GM12873 (cell line): ENCODE measurements around the gene CALN1.

ENCODE experiments used
- TF ChIP-seq, protein P1 (sequence below): IDR thresholded peaks from 2 replicates; pipeline ENCODE4 v1.5.1; 2012; ENCODE audit warnings: low read depth, mild to moderate bottlenecking, moderate library complexity, low read length, control low read depth; ENCODE audit not compliant: insufficient read depth; ENCODE audit errors: missing control alignments

CALN1 gene

DNA sequence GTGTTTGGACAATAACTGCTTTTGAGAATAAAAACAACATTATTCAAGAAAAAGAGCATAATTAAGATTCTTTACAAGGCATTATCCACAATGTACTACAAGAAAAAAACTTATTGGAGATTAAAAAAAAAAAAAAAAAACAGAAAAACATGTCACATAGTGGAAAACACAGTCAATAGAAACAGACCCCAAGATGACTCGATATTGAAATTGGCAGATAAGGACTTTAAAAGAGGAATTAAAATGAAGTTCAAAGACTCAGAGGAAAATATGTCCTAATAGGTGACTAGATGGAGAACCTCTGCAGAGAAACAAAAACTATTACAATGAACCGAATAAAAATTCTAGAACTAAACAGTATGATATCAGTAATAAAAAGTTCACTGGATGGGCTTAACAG is 248.9 kb downstream of the CALN1 start:
- TF ChIP-seq, protein P1, sequence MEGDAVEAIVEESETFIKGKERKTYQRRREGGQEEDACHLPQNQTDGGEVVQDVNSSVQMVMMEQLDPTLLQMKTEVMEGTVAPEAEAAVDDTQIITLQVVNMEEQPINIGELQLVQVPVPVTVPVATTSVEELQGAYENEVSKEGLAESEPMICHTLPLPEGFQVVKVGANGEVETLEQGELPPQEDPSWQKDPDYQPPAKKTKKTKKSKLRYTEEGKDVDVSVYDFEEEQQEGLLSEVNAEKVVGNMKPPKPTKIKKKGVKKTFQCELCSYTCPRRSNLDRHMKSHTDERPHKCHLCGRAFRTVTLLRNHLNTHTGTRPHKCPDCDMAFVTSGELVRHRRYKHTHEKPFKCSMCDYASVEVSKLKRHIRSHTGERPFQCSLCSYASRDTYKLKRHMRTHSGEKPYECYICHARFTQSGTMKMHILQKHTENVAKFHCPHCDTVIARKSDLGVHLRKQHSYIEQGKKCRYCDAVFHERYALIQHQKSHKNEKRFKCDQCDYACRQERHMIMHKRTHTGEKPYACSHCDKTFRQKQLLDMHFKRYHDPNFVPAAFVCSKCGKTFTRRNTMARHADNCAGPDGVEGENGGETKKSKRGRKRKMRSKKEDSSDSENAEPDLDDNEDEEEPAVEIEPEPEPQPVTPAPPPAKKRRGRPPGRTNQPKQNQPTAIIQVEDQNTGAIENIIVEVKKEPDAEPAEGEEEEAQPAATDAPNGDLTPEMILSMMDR = no peak

DNA sequence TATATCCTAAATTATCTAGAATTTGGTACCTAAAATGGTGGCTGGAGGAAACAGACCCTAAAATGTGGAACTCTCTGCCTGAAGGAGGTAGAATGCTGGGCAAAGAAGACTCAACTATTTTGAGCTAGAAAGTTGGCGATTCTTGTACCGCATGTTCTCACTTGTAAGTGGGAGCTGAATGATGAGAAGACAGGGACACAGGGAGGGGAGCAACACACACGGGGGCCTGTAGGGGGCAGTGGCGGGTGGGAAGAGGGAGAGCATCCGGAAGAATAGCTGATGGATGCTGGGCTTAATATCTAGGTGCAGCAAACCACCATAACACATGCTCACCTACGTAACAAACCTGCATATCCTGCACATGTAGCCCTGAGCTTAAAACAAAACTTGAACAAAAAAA is 250.6 kb downstream of the CALN1 start:
- TF ChIP-seq, protein P1 = peak; percentile 37

DNA sequence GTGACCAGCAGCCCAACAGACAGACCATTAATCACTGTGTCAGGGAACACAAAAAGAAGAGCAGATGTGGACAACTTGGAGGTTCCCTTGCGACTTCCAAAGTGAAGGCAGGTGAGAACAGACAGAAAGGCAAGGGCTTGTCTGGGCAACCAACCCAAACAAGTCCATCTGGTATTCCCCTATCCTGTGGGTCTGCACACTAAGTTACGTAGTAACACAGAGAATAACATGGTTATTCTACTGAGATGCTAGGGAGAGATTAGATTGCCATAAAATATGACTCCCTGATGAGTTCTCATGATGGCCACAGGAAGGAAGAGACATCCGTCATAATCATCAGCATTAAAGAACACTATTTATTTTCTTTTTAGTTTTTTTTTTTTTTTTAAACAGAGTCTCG is 252.2 kb downstream of the CALN1 start:
- TF ChIP-seq, protein P1 = no peak

DNA sequence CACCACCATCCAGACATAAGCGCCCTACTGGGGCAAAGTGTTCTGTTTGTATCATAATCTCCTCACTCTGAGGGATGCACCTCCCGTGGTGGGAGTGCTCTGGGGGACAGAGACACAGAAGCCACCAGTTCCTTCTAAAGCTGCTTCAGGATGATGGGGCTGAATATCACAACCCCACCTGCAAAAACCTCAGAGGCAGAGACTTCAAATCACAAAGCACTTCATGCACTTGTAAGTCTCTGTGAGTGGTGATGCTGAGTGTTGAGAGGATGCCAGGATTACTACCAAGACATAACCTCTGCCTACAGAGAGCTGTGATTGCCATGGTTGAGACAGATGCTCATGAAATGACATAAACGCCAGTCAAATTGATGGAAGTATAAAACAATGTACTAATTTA is 255.5 kb downstream of the CALN1 start:
- TF ChIP-seq, protein P1 = no peak

DNA sequence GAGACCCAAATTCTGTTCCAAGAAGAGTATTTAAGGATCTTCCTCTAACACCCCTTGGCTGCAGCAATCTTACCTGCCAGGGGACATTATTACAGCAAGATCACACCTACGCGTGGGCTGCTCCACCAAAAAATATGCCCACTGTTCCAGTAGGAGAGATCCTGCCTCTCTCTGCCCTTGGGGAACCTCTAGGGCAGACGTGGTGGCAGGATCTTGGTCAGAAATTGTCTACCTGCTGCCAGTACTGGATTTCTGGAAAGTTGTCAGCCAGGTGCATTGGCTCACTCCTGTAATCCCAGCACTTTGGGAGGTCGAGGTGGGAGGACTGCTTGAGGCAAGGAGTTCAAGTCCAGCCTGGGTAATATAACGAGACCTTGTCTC is 259.0 kb downstream of the CALN1 start:
- TF ChIP-seq, protein P1 = no peak

DNA sequence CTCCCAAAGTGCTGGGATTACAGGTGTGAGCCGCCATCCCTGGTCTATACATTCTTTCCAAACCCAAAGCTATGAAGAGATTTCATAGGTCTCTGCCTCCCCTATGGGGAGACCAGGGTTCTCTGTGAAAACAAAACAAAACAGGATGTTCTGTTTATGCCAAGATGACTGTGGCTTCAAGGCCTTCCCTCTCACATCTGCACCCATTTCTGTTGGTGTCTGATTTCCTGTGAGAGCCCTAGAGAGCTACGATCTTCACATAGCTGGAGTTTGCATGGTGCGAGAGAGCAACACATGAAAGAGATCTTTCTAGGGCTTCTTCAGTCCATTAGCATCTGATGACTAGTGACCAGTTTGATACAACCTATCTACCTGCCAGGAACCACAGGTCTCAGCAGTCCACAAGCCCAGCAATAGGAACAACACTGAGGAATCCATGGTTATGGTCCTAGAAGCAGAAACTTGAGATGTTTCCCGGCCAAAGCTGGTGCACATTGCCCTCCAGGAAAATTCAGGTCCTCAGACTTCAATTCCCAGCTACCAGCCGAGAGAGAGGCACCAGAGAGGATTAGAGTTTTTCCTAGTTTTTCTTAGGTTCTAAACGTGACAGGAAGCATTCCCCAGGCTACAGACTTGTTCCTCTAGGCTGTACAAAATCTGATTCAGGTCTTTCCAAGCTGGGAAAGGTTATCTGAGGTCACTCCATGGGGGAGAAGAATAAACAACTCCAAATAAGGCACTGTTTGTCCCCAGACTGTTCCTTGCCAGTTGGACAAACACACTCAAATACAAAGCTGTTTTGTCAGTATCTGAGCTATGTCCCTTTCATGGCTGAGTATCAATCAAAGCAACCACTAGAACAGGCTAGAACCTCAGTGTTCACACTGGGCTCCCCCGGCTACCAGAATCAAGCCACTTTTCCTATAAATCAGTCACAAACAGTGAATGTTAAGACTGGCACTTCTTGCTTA is 259.7 kb downstream of the CALN1 start:
- TF ChIP-seq, protein P1 = no peak

DNA sequence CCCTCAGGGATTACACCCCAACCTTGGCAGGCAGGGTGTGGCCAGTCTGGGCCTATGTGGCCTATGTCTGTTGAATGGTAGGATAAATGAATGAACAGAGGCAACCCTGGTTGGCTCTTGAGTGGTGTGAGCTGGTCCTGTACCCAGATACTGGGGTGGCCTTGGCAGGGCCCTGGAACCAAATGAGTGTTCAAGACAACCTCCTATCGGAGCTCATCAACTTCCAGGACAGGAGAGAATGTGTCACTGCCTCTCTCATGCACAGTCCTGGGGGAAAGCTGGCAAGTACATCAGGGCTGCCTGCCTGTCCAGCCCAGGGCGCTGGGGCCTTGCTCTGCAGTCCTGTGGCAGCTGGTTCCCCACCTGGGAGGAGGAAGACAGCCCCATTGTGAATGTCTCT is 271.6 kb downstream of the CALN1 start:
- TF ChIP-seq, protein P1 = no peak
